Kidney (tissue), 14 donors: ENCODE measurements around the gene HOGA1. TPM values are rescaled to one million over a fixed set of nuclear protein-coding genes. Genes with fewer than 3 reads are reported as not detected.
"Not testable (repeated sequence)": the region's sequence is repeated elsewhere in the genome, so short reads cannot be mapped to it uniquely, and the experiment has no call there.

Experiments used
- DNase-seq, 5 donors: peaks; one replicate each; pipeline ENCODE4 v3.0.0-alpha.2; 2013 to 2020
- FAIRE-seq: peaks from 2 replicates; lab custom pipeline; 2012; peaks lifted over from hg19 to GRCh38; lab: Jason Lieb, UNC
- H3K27ac ChIP-seq, 2 donors: one replicate each; pipeline ENCODE4 v1.7.0; 2013; ENCODE audit warnings: low read depth in 2 of 2, low read length in 2 of 2, inconsistent platforms in 1 of 2
- H3K27me3 ChIP-seq: one replicate; pipeline ENCODE4 v1.7.1; 2013; ENCODE audit warnings: low read length, inconsistent platforms; ENCODE audit not compliant: control insufficient read depth, insufficient read depth
- H3K36me3 ChIP-seq, 3 donors: one replicate each; pipeline versions ENCODE4 v1.7.0 to v1.7.1; 2013; ENCODE audit warnings: low read length in 3 of 3, control low read depth in 1 of 3, inconsistent platforms in 1 of 3; ENCODE audit not compliant: insufficient read depth in 3 of 3, control insufficient read depth in 2 of 3
- H3K4me1 ChIP-seq, 3 donors: one replicate each; pipeline versions ENCODE4 v1.7.0 to v1.7.1; 2013; ENCODE audit warnings: low read length in 3 of 3, inconsistent platforms in 1 of 3, low read depth in 1 of 3; ENCODE audit not compliant: control insufficient read depth in 2 of 3, insufficient read depth in 2 of 3
- H3K4me3 ChIP-seq, 3 donors: one replicate each; pipeline versions ENCODE4 v1.7.0 to v1.8.1; 2013; ENCODE audit warnings: low read length in 3 of 3, control low read depth in 1 of 3, inconsistent platforms in 1 of 3
- H3K9ac ChIP-seq, 3 donors: one replicate each; pipeline versions ENCODE4 v1.7.0 to v1.7.1; 2013; ENCODE audit warnings: low read length in 3 of 3, control low read depth in 1 of 3, inconsistent platforms in 1 of 3
- H3K9me3 ChIP-seq, 3 donors: one replicate each; pipeline versions ENCODE4 v1.7.0 to v1.7.1; 2013; ENCODE audit warnings: low read length in 3 of 3, control low read depth in 1 of 3, inconsistent platforms in 1 of 3; ENCODE audit not compliant: control insufficient read depth in 2 of 3, insufficient read depth in 1 of 3
- CTCF ChIP-seq: IDR thresholded peaks from 3 replicates; pipeline ENCODE4 v1.5.1; 2012; ENCODE audit warnings: mild to moderate bottlenecking, moderate library complexity, borderline replicate concordance; ENCODE audit not compliant: insufficient read depth; ENCODE audit errors: extremely low read depth
- intact Hi-C: fragments of 100-400 bp; cut with DNase I; formaldehyde crosslinking; loops from one replicate; pipeline ENCODE4 v1.11.1; 2022
- polyA plus RNA-seq: library from polyadenylated mRNA; stranded (reverse); fragments of 350-450 nt; fragmentation: Illumina TruSeq; extraction: RNeasy Lipid Tissue Mini Kit (QIAGEN cat#74804); gene quantifications from one replicate; pipeline ENCODE4 v1.2.3, GENCODE V29; 2014; ENCODE audit warnings: low read depth, low replicate concordance; ENCODE audit not compliant: insufficient read depth
- total RNA-seq: library from RNA; stranded (reverse); fragmentation: NEBNext Ultra II Directional; extraction: Animal tissue kit (Norgen Biotek cat#: 25700); gene quantifications from one replicate; pipeline ENCODE4 v1.2.1, GENCODE V29; 2021
- donor health status: control.
- donor health status: control.
- donor health status: control.
- donor health status: control.
- donor health status: control.
- donor health status: DM: yes; HTN: yes; CAD: no.
- donor health status: Normal renal cell carcinoma (clear cell type).

Gene HOGA1
- total and polyA plus RNA-seq, 2 donors from 2014 or later: 28.8 to 100 TPM

- no peak overlapping the region for H3K4me3 ChIP-seq
- no peak for TF ChIP-seq CTCF
- no peak for DNase-seq
- H3K9ac ChIP-seq: no peak overlapping the region
- no peak for FAIRE-seq
- intact Hi-C loops: no loop called here
- no peaks in the 10 kb centered on the region for H3K9me3 ChIP-seq
- H3K27me3 ChIP-seq: no peaks in the 10 kb centered on the region
- H3K4me1 ChIP-seq: peaks cover 0 to 17% (median 7%) of the 10 kb centered on the region in 3 donors
- no peaks in the 10 kb centered on the region for H3K36me3 ChIP-seq
- no peak overlapping the region for H3K27ac ChIP-seq
Observed at GRCh38 chr10:97551271-97551670, 32.9 kb upstream of the HOGA1 start.

DNA sequence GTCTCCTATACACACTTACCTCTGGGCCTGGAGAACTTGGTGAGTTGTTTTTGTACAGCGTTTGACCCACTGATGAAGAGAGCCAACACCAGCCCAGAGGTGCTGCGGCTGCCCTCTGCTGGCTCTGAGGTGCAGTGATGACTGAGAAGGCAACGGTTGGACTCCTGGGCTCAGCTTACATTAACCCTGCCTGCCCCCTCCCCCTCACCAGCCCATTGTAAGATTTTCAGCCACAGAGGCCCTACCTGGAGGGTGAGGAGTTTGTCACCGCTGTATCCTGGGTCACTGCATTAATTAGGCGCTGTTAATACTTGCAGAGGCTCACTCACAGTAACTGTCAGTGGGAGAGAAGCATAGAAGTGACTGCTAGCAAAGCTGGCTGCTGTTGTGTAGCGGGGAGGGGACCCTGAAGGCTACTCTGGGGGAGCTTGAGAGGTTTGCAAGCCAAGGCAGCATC is 30.6 kb upstream of the HOGA1 start:
- no peak overlapping the region for H3K9ac ChIP-seq
- no peaks in the 10 kb centered on the region for H3K27me3 ChIP-seq
- H3K27ac ChIP-seq: peak overlapping the region in 1 of 2 donors; percentile 60
- TF ChIP-seq CTCF: peak; percentile 82
- no peak overlapping the region for H3K4me3 ChIP-seq
- peaks cover 0 to 6% (median 4%) of the 10 kb centered on the region in 3 donors for H3K4me1 ChIP-seq
- no peaks in the 10 kb centered on the region for H3K36me3 ChIP-seq
- DNase-seq (peak in 4 of 5 donors; percentile 80 to 86 (median 84)), FAIRE-seq (no peak)
- no peaks in the 10 kb centered on the region for H3K9me3 ChIP-seq
- intact Hi-C loops: no loop called here

DNA sequence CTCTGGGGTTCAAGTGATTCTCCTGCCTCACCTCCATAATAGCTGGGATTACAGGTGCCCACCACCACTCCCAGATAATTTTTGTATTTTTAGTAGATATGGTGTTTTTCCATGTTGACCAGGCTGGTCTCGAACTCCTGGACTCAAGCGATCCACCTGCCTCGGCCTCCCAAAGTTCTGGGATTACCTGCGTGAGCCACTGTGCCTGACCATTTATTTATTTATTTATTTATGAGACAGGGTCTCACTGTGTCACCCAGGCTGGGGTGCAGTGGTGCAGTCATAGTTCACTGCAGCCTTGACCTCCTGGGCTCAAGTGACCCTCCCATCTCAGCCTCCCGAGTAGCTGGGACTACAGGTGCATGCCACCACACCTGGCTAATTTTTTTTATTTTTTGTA is 29.9 kb upstream of the HOGA1 start:
- intact Hi-C loops, H3K9ac ChIP-seq, H3K4me3 ChIP-seq, H3K27ac ChIP-seq, H3K36me3 ChIP-seq, DNase-seq, H3K9me3 ChIP-seq, H3K27me3 ChIP-seq, FAIRE-seq, H3K4me1 ChIP-seq: not testable (repeated sequence)

DNA sequence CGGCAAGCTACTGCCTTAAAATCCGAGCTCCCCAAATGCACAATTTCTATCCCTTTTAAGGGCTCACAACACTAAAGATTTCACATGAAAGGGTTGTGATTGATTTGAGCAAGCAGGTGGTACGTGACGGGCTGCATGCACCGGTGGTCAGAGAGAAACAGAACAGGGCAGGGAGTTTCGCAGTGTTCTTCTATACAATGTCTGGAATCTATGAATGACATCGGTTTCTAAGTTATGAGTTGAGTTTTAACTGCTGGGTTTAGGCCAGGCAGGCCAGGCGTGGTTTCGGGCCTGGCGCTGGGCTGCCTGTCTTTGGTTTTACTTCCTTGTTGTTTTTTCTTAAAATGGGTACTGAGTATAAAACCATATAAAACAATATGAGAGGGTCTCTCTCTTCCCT is 28.6 kb upstream of the HOGA1 start:
- H3K4me3 ChIP-seq, H3K27me3 ChIP-seq, intact Hi-C loops, FAIRE-seq, H3K27ac ChIP-seq, H3K4me1 ChIP-seq, H3K9me3 ChIP-seq, DNase-seq, H3K9ac ChIP-seq, H3K36me3 ChIP-seq: not testable (repeated sequence)

DNA sequence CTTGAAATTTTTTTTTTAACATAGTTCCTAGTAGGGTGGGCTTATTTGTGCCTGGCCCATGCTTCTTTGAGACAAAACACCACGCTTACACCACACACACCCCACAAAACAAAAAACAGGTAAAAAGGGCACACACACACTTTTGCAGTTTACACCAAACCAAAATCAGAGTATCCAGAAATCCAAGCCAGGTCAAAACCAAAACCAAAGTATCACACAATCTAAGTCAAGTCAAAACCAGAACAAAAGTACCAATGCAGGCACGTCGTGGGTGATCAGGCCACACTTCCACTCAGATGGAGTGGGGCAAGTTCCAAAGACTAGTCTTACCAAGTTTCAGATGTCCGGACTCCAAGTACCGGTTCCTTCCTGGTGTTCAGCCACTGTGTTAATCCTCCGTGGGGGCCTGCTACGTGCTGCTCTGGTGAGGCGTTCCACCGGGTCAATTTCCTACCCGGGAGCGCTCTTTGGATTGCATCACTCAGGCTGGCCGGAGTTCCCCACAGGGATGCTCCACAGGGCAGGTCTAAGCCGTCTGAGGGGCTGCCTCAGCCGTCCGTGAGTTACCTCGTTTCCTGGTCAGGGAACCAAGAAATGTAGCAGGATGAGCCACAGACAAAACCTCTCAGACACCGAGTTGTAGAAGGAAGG is 23.3 kb upstream of the HOGA1 start:
- H3K4me1 ChIP-seq, H3K4me3 ChIP-seq, H3K9me3 ChIP-seq, H3K27me3 ChIP-seq, H3K36me3 ChIP-seq, intact Hi-C loops, FAIRE-seq: not testable (repeated sequence)
- DNase-seq: peak in 1 of 5 donors; percentile 90
- Histone ChIP-seq H3K27ac (peak overlapping the region; percentile 57 to 59), H3K9ac (peak overlapping the region in 1 of 3 donors; percentile 34)

DNA sequence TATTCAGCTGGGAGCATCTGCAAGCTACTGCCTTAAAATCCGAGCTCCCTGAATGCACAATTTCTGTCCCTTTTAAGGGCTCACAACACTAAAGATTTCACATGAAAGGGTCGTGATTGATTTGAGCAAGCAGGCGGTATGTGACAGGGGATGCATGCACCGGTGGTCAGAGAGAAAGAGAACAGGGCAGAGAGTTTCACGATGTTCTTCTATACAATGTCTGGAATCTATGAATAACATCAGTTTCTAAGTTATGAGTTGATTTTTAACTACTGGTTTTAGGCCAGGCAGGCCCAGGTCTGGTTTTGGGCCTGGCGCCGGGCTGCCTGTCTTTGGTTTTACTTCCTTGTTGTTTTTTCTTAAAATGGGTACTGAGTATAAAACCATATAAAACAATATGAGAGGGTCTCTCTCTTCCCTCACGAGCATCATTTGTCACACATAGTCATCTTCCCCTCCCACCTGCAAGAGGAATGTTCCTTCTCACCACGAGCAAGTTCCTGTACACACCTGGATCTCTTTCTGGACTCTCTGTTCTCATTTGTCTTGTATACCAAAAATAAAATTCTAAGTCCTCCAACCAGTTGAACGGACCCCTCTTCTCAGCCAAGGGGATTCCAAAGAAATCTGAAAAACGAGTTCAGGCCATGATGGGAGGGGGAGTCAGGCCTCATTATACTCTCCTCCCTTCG is 22.7 kb upstream of the HOGA1 start:
- H3K9me3 ChIP-seq, H3K4me3 ChIP-seq, DNase-seq, H3K36me3 ChIP-seq, H3K27me3 ChIP-seq, H3K9ac ChIP-seq, intact Hi-C loops, H3K4me1 ChIP-seq, FAIRE-seq: not testable (repeated sequence)
- H3K27ac ChIP-seq: peak overlapping the region; percentile 57 to 59
